Effector memory CD4-positive, alpha-beta T cell (primary cell): ENCODE data around the gene VPS4A.
A peak's percentile ranks its signal among the peaks of the same experiment; 100 is the strongest.
"Not testable (repeated sequence)": the region's sequence is repeated elsewhere in the genome, so short reads cannot be mapped to it uniquely, and the experiment has no call there.

ENCODE experiments used
- DNase-seq, 3 donors: peaks; one replicate each; pipeline ENCODE4 v3.0.0-alpha.2; 2020
- H3K27ac ChIP-seq: 2 replicates; pipeline ENCODE4 v1.7.0; 2013; ENCODE audit warnings: mild to moderate bottlenecking, low read length, moderate library complexity; ENCODE audit not compliant: insufficient read depth, poor library complexity, severe bottlenecking
- H3K27me3 ChIP-seq: replicated peaks from 2 replicates; pipeline ENCODE4 v1.7.0; 2013; ENCODE audit warnings: mild to moderate bottlenecking, low read length; ENCODE audit not compliant: insufficient read depth, control insufficient read depth, poor library complexity, severe bottlenecking
- H3K36me3 ChIP-seq: 2 replicates; pipeline ENCODE4 v1.7.0; 2013; ENCODE audit warnings: mild to moderate bottlenecking, low read length, moderate library complexity; ENCODE audit not compliant: control insufficient read depth, insufficient read depth
- H3K4me1 ChIP-seq: 2 replicates; pipeline ENCODE4 v1.7.0; 2013; ENCODE audit warnings: low read length, mild to moderate bottlenecking; ENCODE audit not compliant: control insufficient read depth, insufficient read depth, poor library complexity, severe bottlenecking
- H3K4me3 ChIP-seq: 2 replicates; pipeline ENCODE4 v1.7.0; 2013; ENCODE audit warnings: low read length, low read depth, mild to moderate bottlenecking; ENCODE audit not compliant: insufficient read depth, poor library complexity, severe bottlenecking
- H3K9me3 ChIP-seq: 2 replicates; pipeline ENCODE4 v1.7.0; 2013; ENCODE audit warnings: mild to moderate bottlenecking, low read length, moderate library complexity; ENCODE audit not compliant: control insufficient read depth

The VPS4A gene

DNA sequence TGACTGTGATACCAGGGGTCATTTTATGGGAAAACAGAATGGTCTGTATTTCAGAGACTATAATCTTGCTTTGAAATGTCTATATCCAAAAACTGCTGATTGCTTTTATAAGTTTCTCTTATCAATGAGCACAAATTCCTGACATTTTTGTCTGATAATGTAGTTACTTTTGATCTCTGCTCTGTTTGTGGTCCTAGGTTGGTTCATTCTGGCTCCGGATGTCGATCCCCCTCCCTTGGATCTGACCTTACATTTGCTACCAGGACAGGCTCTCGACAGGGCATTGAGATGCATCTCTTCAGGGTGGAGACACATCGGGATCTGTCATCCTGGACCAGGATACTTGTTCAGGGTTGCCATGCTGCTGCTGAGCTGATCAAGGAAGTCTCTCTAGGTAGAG lies 27.3 kb upstream of the VPS4A start:
- no peaks in the 10 kb centered on the region for H3K4me1 ChIP-seq
- peaks cover 5% of the 10 kb centered on the region for H3K36me3 ChIP-seq
- H3K27ac ChIP-seq, result no peak overlapping the region
- no peak overlapping the region for H3K4me3 ChIP-seq
- no peaks in the 10 kb centered on the region for H3K27me3 ChIP-seq
- no peak for DNase-seq
- H3K9me3 ChIP-seq, result no peaks in the 10 kb centered on the region

DNA sequence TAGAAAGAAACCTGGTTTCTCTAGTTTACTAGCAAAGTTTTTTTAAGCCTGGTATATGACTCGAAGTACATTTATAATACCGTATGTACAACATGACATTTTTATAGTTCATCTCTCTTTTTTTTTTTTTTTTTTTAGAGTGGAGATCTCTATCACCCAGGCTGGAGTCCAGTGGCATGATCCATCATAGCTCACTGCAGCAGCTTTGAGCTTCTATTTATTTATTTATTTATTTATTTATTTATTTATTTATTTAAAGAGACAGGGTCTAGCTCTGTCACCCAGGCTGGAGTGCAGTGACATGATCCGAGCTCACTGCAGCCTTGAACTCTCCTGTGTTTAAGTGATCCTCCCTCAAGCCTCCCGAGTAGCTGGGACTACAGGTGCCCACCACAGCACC lies 25.9 kb upstream of the VPS4A start:
- H3K4me3 ChIP-seq, result no peak overlapping the region
- H3K36me3 ChIP-seq, result peaks cover 5% of the 10 kb centered on the region
- no peaks in the 10 kb centered on the region for H3K4me1 ChIP-seq
- H3K9me3 ChIP-seq, result no peaks in the 10 kb centered on the region
- H3K27me3 ChIP-seq, result no peaks in the 10 kb centered on the region
- no peak overlapping the region for H3K27ac ChIP-seq
- no peak for DNase-seq

DNA sequence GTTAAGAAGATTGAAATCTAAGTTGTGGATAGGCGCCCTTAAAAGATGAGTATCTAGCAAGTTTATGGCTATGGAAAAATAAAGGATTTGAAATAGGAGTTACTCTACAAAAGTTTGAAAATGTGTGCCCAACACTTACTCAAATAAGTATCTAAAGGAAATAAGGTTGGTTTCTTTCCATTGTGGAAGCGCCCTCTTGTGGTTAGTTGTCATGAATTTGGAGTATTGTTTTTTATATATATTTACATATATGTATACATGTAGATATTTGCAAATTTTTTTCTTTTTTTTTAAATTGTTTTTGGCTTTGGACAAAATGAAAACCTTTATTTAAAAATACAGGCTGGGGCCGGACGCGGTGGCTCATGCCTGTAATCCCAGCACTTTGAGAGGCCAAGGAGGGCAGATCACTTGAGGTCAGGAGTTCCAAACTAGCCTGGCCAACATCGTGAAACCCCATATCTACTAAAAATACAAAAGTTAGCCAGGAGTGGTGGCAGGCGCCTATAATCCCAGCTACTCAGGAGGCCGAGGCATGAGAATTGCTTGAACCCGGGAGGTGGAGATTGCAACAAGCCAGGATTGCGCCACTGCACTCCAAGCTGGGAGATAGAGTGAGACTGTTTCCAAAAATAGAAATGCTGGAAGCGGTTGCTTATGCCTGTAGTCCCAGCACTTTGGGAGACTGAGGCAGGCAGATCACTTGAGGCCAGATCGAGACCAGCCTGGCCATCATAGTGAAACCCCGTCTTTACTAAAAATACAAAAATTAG lies 24.0 kb upstream of the VPS4A start:
- H3K9me3 ChIP-seq, result no peaks in the 10 kb centered on the region
- no peak overlapping the region for H3K4me3 ChIP-seq
- DNase-seq, result peak in 1 of 3 donors; percentile 29
- no peaks in the 10 kb centered on the region for H3K27me3 ChIP-seq
- no peaks in the 10 kb centered on the region for H3K4me1 ChIP-seq
- H3K36me3 ChIP-seq, result peaks cover 5% of the 10 kb centered on the region
- no peak overlapping the region for H3K27ac ChIP-seq

DNA sequence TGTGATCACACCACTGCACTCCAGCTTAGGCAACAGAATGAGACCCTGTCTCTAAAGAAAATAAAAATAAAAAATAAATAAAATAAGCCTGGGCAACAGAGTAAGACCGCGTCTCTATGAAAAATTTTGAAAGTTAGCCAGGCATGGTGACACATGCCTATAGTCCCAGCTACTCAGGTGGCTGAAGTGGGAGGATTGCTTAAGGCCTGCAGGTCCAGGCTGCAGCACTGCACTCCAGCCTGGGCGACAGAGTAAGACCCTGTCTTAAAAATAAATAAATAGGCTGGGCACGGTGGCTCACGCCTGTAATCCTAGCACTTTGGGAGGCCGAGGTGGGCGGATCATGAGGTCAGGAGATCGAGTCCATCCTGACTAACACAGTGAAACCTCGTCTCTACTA lies 19.5 kb upstream of the VPS4A start:
- H3K9me3 ChIP-seq, DNase-seq, H3K36me3 ChIP-seq, H3K27ac ChIP-seq, H3K4me1 ChIP-seq, H3K27me3 ChIP-seq, H3K4me3 ChIP-seq: not testable (repeated sequence)

DNA sequence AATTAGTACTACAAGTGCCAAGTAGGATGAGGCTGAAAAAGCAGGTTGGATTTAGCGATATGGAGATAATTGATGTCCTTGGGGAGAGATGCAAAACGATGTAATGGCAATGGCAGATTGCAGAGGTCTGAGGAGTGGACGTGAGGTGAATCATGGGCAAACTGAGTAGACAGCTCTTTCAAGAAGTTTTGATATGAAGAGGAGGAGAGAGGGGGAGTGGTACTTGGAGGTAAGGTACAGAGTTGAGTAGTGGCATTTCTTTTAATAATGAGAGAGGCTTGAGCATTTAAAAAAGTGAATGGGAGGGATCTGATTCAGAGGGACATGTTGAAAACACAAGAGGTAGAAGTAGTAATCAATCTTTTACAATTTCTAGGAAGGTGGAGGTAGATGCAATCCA lies 17.7 kb upstream of the VPS4A start:
- no peaks in the 10 kb centered on the region for H3K9me3 ChIP-seq
- no peaks in the 10 kb centered on the region for H3K4me1 ChIP-seq
- H3K36me3 ChIP-seq, result no peaks in the 10 kb centered on the region
- H3K27me3 ChIP-seq, result no peaks in the 10 kb centered on the region
- no peak for DNase-seq
- no peak overlapping the region for H3K27ac ChIP-seq
- no peak overlapping the region for H3K4me3 ChIP-seq

DNA sequence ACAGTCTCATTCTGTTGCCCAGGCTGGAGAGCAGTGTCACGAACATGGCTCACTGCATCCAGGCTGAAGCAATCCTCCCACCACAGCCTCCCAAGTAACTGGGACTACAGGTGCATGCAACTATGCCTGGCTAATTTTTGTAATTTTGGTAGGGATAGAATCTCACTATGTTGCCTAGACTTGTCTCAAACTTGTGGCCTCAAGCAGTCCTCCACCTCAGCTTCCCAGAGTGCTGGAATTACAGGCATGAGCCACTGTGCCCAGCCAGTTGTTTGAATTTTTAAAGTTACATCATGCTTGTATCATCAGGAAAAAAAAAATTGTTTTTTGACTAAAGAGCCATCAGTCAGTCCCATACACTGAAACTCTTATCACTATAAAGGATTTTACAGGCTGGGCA lies 17.1 kb upstream of the VPS4A start:
- DNase-seq, result no peak

DNA sequence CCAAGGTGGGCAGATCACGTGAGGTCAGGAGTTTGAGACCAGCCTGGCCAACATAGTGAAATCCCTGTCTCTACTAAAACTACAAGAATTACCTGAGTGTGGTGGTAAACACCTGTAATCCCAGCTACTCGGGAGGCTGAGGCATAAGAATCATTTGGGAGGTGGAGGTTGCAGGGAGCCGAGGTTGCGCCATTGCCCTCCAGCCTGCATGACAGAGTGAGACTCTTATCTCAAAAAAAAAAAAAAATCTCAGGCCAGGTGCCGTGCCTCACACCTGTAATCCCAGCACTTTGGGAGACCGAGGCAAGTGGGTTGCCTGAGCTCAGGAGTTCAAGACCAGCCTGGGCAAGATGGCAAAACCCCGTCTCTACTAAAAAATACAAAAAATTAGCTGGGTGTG lies 14.4 kb upstream of the VPS4A start:
- H3K27ac ChIP-seq, H3K27me3 ChIP-seq, H3K4me3 ChIP-seq, DNase-seq, H3K4me1 ChIP-seq, H3K9me3 ChIP-seq: not testable (repeated sequence)
- peaks cover 14% of the 10 kb centered on the region for H3K36me3 ChIP-seq

More for the DNA sequence above, 17.1 kb upstream of the VPS4A start:
- no peak overlapping the region for H3K4me3 ChIP-seq
- H3K36me3 ChIP-seq, result no peaks in the 10 kb centered on the region
- H3K4me1 ChIP-seq, result no peaks in the 10 kb centered on the region
- H3K27me3 ChIP-seq, result no peaks in the 10 kb centered on the region
- H3K27ac ChIP-seq, result no peak overlapping the region
- H3K9me3 ChIP-seq, result no peaks in the 10 kb centered on the region

DNA sequence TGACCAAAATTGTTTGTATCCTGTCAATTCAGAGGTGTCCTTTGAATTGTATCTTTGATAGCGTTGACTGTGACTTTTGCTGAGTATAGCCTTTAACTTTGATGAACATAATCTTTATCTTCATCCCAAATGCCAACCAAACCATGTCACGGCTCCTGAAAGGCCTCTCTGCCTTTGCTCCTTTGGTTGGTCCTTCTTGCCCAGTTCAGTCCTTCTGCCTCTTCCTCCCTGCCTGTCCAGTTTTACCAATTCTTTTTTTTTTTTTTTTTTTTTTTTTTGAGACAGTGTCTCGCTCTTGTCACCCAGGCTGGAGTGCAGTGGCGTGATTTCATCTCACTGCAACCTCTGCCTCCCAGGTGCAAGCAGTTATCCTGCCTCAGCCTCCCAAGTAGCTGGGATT lies 12.9 kb upstream of the VPS4A start:
- no peak overlapping the region for H3K27ac ChIP-seq
- no peaks in the 10 kb centered on the region for H3K27me3 ChIP-seq

DNA sequence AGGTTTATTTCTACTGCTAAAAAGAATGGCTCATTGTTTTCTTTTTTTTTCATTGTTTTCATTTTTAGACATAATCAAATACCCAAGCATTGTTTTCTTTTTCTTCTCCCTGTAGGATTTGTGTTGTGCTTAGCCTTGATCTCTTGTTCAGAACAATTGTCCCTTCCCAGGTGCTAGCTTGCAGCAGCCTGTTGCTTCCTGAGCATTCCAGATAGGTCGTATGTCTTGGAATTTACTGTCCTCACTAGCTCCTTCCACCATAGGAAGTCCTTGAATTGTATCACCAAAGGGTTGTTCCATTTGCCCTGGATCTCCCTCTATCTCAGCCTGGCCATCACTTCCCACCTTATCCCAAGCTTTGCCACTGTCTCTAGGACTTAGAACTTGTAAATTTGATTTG lies 10.0 kb upstream of the VPS4A start:
- Histone ChIP-seq H3K4me1 (no peaks in the 10 kb centered on the region), H3K4me3 (no peak overlapping the region), H3K27me3 (no peaks in the 10 kb centered on the region), H3K36me3 (peaks cover 14% of the 10 kb centered on the region), H3K27ac (no peak overlapping the region), H3K9me3 (no peaks in the 10 kb centered on the region)
- no peak for DNase-seq

More for the DNA sequence above, 12.9 kb upstream of the VPS4A start:
- H3K36me3 ChIP-seq, result peaks cover 14% of the 10 kb centered on the region
- H3K4me1 ChIP-seq, result no peaks in the 10 kb centered on the region
- H3K9me3 ChIP-seq, result no peaks in the 10 kb centered on the region
- DNase-seq, result no peak
- no peak overlapping the region for H3K4me3 ChIP-seq

DNA sequence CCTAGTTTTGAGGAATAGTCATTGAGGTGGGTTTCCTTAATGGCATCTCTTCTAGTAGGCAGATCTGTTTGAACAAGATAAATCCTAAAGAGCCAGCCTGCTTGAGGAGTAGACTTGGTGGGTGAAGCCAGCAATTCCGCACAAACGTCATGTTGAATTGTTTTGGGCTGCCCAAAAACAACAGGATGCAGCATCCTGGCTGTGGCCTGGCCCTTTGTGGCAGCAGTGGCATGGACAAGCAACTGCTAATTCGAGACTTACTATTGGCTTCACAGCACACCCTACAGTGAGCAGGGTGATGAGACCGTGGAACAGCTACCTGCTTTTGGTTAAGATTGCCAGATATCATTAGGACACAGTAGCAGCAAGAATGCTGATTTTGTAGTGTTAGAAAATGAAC lies 9.3 kb upstream of the VPS4A start:
- Histone ChIP-seq H3K4me3 (no peak overlapping the region), H3K4me1 (no peaks in the 10 kb centered on the region), H3K27ac (no peak overlapping the region), H3K9me3 (no peaks in the 10 kb centered on the region), H3K36me3 (peaks cover 14% of the 10 kb centered on the region), H3K27me3 (no peaks in the 10 kb centered on the region)
- DNase-seq, result no peak
